GM18511 (cell line): ENCODE data around the gene CGB1.
"Not testable (repeated sequence)": the region's sequence is repeated elsewhere in the genome, so short reads cannot be mapped to it uniquely, and the experiment has no call there.

Source experiments
- ATAC-seq: cut with Tn5 transposase; IDR thresholded peaks from one replicate; pipeline ENCODE4 v1.9.1; 2021; ENCODE audit warnings: mild to moderate bottlenecking, moderate library complexity; ENCODE audit not compliant: unreplicated experiment

CGB1 gene

DNA sequence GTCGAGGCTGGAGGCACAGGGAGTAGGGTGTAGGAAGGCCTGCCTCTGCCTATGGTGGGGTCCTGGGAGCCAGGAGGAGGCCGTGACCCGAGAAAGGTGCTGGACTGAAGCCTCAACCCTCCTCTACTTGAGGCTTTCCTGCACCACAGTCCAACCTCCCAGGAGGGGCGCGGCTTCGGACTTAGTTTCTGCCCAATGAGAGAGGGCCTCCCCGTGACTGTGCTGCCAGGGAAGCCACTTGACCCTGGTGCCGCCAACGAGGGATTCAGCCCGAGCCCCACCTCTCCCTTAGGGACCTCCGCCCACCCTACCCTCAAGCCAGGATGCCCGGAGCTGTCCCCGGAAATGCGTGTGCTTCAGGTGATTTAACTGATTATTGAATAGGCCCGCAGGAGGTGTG lies 12.5 kb downstream of the CGB1 start, which contains the start of gene CGB3:
Gene CGB3 (minus strand): TSS at position 101 of the 400 bp plus-strand sequence. CDS start 362 bp downstream, outside the sequence.
- ATAC-seq, result not testable (repeated sequence)

DNA sequence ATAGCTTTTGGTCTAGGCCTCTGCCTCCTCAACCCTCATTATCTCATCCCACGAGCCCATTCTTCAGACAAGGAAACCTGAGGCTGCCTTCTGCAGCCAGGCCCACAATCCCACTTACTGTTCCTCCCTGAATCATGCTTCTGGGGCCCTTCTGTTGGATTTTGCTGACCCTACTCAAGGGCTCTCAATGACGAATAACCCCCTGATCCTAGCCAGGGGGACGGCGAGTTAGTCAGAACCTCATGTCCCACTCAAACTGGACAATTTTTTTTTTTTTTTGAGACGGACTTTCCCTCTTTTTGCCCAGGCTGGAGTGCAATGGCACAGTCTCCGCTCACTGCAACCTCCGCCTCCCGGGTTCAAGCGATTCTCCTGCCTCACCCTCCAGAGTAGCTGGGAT lies 14.6 kb downstream of the CGB1 start:
- no peak for ATAC-seq

DNA sequence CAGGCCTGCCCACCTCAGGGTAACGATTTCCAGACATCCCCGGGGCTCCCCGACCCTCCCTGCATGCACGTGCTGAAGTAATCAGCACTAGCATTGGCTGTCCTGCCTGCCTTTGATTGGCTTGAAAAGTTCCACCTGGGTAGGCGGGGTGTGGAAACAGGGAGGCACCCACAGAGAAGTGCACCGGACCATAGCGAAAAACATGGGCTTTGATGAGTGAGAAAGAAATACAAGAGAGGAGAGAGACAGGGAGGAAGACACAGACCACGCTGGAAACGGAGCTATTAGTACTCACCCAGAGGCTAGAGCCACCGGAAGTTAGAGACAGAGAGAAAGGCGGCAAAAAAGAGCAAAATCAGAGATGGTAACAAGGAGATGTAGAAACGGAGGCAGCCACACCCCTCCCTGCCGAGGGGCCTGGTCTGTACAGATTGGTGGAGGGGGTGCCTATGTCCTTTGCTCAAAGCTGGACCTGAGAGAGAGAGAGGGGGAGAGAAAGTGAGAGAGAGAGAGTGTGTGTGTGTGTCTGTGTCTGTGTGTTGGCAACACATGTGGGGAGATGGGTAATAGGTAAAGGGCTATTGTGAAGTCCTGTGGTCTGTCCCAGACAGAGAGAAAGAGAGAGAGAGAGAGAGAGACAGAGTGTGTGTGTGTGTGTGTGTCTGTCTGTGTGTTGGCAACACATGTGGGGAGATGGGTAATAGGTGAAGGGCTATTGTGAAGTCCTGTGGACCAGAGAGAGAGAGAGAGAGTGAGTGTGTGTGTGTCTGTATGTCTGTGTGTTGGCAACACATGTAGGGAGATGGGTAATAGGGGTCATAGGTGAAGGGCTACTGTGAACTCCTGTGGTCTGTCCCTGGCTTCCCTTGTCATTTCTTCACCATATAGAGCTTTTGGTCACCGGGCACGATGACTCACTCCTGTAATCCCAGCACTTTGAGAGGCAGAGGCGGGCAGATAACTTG lies 15.5 kb downstream of the CGB1 start:
- no peak for ATAC-seq

DNA sequence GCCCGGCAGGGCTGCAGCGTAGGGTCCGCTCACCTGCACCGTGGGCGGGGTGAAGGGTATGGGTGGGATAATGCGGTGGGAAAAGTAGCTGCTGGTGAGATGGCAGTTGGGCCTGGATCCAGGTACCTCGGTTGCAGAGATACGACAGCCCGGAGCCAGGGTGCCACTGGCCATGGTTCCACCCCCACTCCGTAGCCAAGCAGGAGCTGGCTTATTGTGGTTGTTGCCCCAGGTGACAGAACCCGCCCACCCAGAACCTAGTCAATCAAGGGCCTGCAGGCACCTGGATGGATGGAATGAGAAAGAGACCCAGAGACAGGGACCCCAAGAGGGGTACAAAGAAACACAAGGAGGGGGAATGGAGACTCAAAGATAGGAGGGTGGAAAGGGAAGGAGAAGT lies 16.4 kb downstream of the CGB1 start:
- no peak for ATAC-seq

DNA sequence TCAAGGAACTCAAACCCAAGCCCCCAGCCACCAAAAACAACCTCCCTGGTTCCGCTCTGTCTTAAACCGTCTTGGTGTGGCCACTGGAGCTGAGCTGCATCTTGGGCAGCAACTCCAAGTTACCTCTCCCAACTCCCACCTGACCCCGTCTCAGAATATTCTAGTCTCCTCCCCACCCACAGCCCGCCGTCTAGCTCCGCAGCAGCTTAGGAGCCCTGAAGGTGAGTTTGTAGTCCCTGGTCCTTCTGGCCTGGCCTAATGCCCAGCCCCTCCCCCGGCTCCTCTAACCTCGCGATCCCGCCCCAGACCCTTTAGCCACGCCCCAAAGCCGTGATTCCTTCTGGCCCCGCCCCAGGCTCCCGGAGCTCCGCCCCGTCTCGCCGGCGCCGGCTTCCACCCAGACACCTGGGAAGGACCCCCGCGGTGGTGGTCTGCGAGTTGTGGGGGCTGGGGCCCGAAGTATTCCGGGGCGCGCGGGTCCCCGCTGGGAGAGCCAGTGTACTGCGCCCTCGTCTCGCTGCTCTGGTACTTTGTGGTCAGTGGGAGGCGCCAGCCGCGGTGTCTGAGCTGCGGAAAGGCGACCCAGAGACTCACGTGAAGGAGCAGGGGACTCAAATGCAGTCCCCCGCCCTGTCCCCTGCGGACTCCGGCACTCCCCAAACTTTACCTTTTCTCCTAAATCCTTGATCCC lies 17.3 kb downstream of the CGB1 start:
- no peak for ATAC-seq

DNA sequence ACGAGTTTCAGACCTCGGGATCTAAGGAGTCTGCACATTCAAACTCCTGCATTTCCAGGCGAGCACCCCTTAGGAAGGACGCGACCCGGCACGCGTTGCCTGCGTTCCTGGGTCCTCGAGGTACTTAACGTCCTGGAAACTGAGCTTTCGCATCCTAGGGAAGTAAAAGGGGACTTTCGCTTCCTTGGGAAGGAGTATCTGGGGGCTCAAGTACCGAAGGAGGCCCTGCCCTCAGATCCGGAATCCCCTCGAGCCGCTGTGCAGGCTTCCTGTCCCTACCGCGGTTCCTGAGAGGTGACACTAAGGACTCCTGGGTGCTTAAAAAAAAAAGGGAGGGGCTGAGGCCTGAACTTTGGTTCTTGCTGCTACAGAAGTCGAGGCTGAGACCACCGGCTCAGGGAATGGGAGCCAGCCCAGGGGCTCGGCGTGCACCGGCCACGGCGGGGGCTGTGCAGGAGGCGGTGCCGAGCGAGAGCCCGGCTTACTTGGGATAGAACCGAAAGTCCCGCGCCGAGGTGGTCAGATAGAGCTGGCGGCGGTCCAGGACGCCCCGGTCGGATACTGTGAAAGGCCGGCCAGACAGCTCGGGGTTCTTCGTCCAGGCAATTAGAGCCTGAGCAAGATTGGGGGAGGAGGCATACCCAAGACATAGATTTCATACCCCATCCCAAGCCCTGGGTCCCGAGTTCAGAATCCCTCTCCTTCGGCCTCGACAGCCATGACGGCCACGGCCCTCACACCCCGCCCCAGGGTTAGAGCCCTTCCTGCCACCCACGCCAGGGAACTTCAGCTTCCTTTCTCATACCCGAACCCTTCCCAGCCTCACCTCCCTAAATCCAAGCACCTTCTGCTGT lies 18.1 kb downstream of the CGB1 start:
- ATAC-seq, result not testable (repeated sequence)

DNA sequence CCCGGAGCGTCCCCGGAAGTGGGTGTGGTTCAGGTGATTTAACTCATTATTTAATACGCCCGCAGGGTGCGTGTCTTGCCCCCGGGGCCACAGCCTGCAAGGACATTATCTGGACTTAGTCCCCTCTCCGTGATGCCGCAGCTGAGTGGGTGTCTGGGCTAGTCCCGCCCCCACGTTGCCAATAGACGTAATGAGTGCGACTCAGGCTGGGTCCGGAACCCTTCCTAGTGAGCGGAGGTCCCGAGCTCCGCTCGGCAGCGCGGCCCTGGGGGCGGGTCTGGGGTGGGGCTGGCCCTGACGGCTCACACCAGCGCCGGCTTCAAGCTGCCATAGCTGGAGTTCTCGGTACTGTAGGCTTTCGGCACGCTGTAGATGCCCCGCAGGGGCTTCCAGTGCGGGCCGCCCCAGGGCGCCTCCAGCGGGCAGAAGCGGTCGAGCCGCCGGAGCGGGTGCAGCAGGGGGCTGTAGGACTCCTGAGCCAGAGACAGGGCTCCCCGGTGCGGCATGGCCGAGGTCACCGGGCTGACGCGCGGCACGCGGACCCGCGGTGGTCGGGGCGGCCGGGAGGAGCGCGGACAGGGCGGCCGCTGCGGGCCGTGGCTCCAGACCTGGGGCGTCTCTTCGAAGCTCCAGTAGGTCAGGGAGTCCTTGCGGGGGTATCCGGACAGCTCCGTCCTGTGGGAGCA lies 18.9 kb downstream of the CGB1 start:
- no peak for ATAC-seq

DNA sequence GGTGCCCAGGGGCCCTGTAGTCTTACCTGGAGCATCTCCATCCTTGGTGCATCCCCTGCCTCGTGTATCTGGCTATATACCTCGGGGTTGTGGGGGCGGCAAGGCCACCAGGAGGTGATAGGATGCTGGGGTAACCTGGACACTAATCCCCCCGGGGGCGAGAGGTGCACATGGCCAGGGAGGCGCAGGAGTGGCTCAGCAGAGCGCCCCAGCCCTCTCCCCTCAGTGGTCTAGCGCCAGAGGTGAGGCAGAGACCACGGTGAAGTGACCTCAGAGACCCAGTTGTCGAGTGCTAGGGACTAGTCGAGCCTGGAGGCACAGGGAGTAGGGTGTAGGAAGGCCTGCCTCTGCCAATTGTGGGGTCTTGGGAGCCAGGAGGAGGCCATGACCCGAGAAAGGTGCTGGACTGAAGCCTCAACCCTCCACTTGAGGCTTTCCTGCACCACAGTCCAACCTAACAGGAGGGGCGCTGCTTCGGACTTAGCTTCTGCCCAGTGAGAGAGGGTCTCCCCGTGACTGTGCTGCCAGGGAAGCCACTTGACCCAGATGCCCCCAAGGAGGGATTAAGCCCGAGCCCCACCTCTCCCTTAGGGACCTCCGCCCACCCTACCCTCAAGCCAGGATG lies 19.5 kb downstream of the CGB1 start, which contains the start of gene LHB:
Gene LHB (minus strand): TSS at position 51 of the 625 bp plus-strand sequence. CDS start 10 bp downstream, at position 41.
- ATAC-seq, result no peak

DNA sequence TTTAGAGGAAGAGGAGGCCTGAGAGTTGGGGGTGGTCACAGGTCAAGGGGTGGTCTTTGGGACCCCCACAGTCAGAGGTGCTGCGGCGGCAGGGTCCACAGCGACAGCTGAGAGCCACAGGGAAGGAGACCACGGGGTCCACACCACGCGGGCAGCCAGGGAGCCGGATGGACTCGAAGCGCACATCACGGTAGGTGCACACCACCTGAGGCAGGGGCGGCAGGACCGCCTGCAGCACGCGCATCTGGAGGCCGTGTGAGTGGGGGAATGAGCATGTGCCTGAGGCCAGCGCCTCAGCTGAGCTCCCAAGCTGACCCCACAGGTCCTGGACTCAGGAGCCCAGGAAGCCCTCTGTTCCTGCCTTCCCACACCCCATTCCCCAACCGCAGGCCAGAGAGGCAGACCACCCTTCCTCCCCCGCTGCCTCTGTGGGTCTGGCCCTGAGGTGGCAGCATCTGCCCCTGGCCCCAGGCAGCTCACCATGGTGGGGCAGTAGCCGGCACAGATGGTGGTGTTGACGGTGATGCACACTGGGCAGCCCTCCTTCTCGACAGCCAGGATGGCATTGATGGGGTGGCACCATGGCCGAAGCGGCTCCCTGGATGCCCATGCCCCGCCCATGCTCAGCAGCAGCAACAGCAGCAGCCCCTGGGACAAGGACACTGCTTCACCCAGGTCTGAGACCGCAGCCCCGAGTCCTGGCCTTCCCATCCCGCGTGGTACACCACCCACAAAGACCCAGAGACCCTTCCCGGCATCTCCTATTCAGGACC lies 20.4 kb downstream of the CGB1 start:
- ATAC-seq, result no peak

DNA sequence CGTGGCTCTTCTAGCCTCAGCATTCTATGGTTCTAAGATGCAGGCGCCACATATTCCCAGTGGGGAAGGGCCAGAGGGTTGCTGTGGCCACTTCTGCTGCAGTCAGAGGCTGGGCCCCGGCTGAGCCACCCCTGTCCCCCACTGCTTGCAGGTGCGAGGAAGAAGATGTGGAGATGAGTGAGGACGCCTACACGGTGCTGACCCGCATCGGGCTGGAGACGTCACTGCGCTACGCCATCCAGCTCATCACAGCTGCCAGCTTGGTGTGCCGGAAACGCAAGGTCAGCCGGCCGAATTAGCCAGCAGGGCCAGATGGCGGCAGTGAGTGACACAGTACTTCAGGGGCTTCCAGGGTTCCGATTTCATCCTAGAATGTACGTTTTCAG lies 21.8 kb downstream of the CGB1 start:
- ATAC-seq, result no peak

DNA sequence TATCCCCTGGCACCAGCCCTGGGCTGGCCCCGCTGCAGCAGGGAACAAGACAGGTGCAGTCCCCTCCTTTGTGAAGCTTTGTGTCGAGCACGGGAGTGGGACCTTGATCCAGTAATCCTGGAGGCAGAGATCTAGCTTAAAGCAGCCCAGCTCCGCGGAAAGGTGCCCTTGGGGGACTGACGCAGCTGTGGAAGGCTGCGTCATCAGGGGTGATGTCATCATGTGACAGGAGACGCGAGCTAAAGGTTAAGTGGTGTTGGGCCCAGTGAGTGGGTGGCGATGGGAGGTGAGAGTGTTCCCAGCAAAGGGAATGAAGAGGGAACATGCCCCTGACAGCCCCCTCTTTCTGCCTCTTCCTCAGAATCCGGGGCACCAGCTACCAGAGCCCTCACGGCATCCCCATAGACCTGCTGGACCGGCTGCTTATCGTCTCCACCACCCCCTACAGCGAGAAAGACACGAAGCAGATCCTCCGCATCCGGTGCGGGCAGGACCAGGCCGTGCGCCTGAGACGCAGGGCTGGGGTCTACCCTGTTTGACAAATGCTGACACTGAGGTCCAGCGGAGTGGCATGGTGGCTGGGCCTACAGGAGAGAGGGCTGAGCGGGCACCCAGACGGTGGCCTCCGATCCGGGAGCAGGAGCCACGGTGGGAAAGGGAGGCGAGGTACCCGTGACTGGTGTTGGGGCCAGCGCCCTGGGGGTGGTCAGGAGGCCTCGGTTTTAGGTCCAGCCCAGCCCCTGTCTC lies 22.4 kb downstream of the CGB1 start:
- ATAC-seq, result no peak

DNA sequence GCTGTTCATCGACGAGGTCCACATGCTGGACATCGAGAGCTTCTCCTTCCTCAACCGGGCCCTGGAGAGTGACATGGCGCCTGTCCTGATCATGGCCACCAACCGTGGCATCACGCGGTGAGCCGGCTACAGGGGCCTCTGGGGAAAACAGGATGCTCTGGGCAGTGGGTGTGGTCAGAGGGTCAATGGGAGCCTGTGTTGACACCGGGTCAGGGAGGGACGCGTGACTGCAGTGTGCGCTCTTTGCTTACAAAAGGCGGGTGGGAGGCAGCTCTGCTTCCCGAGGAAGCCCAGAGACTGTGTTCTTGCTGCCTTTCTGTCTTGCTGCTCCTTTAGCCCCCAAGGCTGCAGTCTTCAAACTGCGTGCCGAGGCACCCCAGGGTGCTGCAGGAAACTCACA lies 25.5 kb downstream of the CGB1 start:
- no peak for ATAC-seq

DNA sequence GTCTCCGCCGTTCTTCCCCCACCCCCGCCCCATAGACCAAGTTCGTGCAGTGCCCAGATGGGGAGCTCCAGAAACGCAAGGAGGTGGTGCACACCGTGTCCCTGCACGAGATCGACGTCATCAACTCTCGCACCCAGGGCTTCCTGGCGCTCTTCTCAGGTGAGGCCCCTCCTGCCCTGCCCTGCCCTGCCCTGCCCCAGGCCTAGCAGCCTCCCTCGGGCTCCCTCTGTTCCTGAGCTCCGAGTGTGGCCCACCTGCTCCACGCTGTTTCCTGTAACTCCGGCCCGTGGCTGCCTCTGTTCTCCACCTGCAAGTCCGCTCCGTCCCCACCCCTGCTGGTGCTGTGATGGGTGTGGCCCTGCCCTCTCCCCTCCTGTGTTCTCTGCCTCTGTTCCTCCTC lies 26.2 kb downstream of the CGB1 start:
- ATAC-seq, result no peak

DNA sequence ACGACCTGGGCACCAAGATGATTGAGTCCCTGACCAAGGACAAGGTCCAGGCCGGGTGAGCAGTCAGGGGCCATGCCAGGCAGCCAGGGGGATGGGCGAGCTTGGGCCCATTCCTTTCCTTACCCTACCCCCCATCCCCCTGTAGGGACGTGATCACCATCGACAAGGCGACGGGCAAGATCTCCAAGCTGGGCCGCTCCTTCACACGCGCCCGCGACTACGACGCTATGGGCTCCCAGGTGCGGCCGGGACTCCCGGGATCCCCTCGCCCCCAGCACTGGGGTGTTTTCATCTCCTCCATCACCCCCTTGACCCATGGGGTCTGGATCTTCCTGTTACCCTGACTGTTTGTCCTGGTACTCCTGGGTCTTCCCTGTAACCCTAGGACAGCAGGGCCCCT lies 26.9 kb downstream of the CGB1 start:
- ATAC-seq, result no peak

DNA sequence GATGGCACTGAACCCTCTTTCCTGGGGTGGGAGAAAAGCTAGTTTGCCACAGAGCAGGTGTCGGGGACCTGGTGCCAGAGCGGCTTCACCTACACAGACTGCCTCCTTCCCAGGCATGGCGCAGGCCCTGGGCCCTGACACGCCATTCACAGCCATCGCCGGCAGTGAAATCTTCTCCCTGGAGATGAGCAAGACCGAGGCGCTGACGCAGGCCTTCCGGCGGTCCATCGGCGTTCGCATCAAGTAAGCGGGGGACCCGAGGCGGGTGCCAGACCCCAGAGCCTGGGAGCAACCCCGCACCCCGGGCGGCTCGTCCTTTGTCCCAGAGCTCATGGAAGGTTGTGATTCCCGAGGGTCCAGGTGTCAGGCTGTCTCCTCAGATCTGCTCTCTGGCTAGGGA lies 29.8 kb downstream of the CGB1 start:
- no peak for ATAC-seq

DNA sequence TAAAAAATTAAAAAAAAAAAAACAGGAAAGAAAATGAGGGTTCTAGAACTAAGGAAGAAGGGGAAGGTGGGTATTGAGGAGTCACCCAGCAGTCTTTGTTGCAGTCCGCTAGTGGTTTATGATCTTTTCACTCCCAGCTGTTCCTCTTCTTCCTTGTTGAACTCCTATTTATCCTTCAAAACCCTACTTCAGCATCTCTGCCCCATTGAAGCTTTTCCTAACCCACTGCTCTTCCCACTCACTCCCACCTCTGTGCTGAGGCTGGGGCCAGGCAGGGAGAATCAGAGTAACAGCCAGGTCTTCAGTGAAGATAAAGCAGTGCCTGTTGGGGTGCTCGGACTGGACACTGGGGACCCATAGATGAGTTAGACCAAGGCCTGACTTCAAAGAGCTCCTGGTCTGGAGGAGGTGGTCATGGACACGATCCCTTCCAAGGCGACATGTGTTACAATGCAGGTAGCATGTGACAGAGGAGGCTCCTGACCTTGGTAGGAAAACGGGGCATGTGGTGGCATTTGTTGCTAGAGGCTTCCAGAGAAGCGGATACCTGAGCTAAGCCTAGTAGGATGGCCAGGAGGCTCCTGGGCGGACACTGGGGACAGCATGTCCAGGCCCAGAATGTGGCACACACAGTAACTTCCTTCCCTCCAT lies 31.6 kb downstream of the CGB1 start:
- no peak for ATAC-seq

DNA sequence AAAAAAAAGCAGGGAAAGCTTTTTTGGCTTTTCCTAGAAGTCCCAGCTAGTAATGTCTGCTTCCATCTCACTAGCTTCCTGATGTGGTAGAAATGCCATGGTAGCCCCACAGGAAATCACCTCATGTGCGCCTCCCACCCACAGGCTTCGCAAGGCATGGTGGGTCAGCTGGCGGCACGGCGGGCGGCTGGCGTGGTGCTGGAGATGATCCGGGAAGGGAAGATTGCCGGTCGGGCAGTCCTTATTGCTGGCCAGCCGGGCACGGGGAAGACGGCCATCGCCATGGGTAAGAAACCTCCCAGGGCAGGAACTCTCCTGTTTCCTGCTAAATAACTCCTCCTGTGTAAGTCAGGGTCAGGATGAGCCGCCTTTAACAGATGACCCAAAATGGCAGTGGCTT lies 32.6 kb downstream of the CGB1 start:
- no peak for ATAC-seq
